ENCODE data around the gene C17orf107.
A peak's percentile ranks its signal among the peaks of the same experiment; 100 is the strongest.
"Not testable (repeated sequence)": the region's sequence is repeated elsewhere in the genome, so short reads cannot be mapped to it uniquely, and the experiment has no call there.

Gene C17orf107

GRCh38 chr17:4900231-4901107 lies 1.1 kb downstream of the C17orf107 start:
- DNase-seq (ENCODE audit: low spot score), result peak; percentile 31

GRCh38 chr17:4901108-4901647 lies 1.8 kb downstream of the C17orf107 start:
- no peak for DNase-seq (ENCODE audit: low spot score)

GRCh38 chr17:4901648-4902344 lies 2.5 kb downstream of the C17orf107 start:
- peak; percentile 41 for DNase-seq (ENCODE audit: low spot score)

- DNase-seq (ENCODE audit: low spot score), result no peak
These were observed 3.2 kb downstream of the C17orf107 start for GRCh38 chr17:4902540-4902939.

GRCh38 chr17:4903051-4903818 lies 3.9 kb downstream of the C17orf107 start, which contains the start of gene CHRNE:
CHRNE (minus strand) TSS chr17:4903098; CDS start chr17:4903063, 35 bp downstream.
- DNase-seq (ENCODE audit: low spot score), result peak; percentile 84

- DNase-seq (ENCODE audit: low spot score), result not testable (repeated sequence)
These were observed 7.3 kb downstream of the C17orf107 start for GRCh38 chr17:4906642-4907041.

GRCh38 chr17:4908301-4908700 lies 9.0 kb downstream of the C17orf107 start:
- DNase-seq (ENCODE audit: low spot score), result no peak

- peak; percentile 73 for DNase-seq (ENCODE audit: low spot score)
These were observed 9.6 kb downstream of the C17orf107 start for GRCh38 chr17:4908711-4909496.

GRCh38 chr17:4913994-4914393 lies 14.7 kb downstream of the C17orf107 start:
- no peak for DNase-seq (ENCODE audit: low spot score)

GRCh38 chr17:4914551-4914950 lies 15.2 kb downstream of the C17orf107 start:
- not testable (repeated sequence) for DNase-seq (ENCODE audit: low spot score)

GRCh38 chr17:4919511-4920047 lies 20.2 kb downstream of the C17orf107 start:
- no peak for DNase-seq (ENCODE audit: low spot score)

- DNase-seq (ENCODE audit: low spot score), result no peak
These were observed 21.2 kb downstream of the C17orf107 start for GRCh38 chr17:4920351-4921048.

- no peak for DNase-seq (ENCODE audit: low spot score)
These were observed 22.0 kb downstream of the C17orf107 start for GRCh38 chr17:4921320-4921719.

GRCh38 chr17:4926577-4927335 lies 27.4 kb downstream of the C17orf107 start:
- not testable (repeated sequence) for DNase-seq (ENCODE audit: low spot score)

GRCh38 chr17:4928881-4929280 lies 29.5 kb downstream of the C17orf107 start:
- no peak for DNase-seq (ENCODE audit: low spot score)

GRCh38 chr17:4931963-4932362 lies 32.6 kb downstream of the C17orf107 start, which contains the start of gene GP1BA:
GP1BA (plus strand) TSS chr17:4932277; CDS start chr17:4932605, 328 bp downstream.
- DNase-seq (ENCODE audit: low spot score), result no peak

- no peak for DNase-seq (ENCODE audit: low spot score)
These were observed 33.4 kb downstream of the C17orf107 start for GRCh38 chr17:4932756-4933155.

GRCh38 chr17:4933646-4934045 lies 34.3 kb downstream of the C17orf107 start:
- no peak for DNase-seq (ENCODE audit: low spot score)
